ENCODE measurements around the gene MYOD1. TPM values are rescaled to one million over a fixed set of nuclear protein-coding genes. Genes with fewer than 3 reads are reported as not detected.

Gene MYOD1
- total RNA-seq, 1 experiment from 2014 or later, result not detected

DNA sequence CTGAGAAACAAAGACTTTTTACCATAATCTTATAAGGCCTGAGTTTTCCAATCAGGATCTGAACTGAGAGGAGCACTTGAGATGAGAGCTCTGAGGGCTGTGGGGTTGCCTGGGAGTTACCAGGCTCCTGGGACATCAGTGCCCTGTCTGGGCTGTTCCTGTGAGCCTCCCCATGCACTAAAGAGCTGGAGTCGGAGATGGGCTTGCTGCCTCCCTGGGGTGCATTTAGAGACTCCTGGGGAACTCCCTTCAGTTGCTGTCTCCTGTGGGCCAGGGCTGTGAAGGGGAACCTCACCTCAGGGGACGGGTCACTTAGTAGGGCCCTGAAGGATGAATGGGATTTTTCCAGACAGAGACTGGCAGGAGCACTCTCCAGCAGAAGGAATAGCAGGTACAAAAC lies 48.5 kb downstream of the MYOD1 start:
- Mint-ChIP-seq H3K27me3 (ENCODE audit: insufficient read depth, unreplicated experiment) (no peaks in the 10 kb centered on the region), H3K4me3 (ENCODE audit: unreplicated experiment) (no peak overlapping the region), H3K27ac (ENCODE audit: low read depth, unreplicated experiment) (no peak overlapping the region), H3K4me1 (ENCODE audit: insufficient read depth, unreplicated experiment) (no peaks in the 10 kb centered on the region), H3K9me3 (ENCODE audit: unreplicated experiment) (no peaks in the 10 kb centered on the region), H3K36me3 (ENCODE audit: insufficient read depth, unreplicated experiment) (no peaks in the 10 kb centered on the region)
- no peak for DNase-seq (ENCODE audit: unreplicated experiment)
- TF ChIP-seq, protein P1, sequence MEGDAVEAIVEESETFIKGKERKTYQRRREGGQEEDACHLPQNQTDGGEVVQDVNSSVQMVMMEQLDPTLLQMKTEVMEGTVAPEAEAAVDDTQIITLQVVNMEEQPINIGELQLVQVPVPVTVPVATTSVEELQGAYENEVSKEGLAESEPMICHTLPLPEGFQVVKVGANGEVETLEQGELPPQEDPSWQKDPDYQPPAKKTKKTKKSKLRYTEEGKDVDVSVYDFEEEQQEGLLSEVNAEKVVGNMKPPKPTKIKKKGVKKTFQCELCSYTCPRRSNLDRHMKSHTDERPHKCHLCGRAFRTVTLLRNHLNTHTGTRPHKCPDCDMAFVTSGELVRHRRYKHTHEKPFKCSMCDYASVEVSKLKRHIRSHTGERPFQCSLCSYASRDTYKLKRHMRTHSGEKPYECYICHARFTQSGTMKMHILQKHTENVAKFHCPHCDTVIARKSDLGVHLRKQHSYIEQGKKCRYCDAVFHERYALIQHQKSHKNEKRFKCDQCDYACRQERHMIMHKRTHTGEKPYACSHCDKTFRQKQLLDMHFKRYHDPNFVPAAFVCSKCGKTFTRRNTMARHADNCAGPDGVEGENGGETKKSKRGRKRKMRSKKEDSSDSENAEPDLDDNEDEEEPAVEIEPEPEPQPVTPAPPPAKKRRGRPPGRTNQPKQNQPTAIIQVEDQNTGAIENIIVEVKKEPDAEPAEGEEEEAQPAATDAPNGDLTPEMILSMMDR (IDR thresholded peaks at IDR 0.05; ENCODE audit: unreplicated experiment), result no peak
- intact Hi-C loops (cut with micrococcal nuclease), result loop anchor here (10.0 kb wide), 1 partner anchor 57 kb away; no protein-coding TSS in a partner anchor
- BruUV-seq (replicated peaks), result no TSS peak
- ChIA-PET POLR2A (no interaction called here), CTCF (interaction anchor here (0.5 to 1.2 kb wide), 5 partner anchors 10 to 211 kb away, joined by 3 to 11 read pairs (median 5); no protein-coding TSS in a partner anchor)

DNA sequence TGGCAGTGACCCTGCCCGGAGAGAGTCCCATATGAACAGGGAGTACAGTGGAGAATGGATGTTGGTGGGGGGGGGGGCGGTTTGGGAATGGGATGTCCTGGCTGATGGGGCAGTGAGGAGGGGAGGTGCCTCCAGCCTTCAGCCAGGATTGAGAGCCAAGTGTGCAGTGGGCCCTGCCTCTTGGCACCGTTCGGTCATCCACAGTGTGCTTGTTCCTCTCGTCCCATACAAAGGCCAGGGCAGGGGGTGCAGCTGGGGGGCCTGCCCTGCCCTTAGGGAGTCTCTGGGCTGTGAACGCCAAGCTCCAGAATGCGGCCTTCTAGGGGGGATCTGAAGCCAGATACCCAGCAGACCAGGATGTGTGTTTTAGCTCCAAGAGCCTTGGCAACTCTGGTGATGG lies 49.2 kb downstream of the MYOD1 start:
- Mint-ChIP-seq H3K9me3 (ENCODE audit: unreplicated experiment) (no peaks in the 10 kb centered on the region), H3K4me1 (ENCODE audit: insufficient read depth, unreplicated experiment) (no peaks in the 10 kb centered on the region), H3K27me3 (ENCODE audit: insufficient read depth, unreplicated experiment) (no peaks in the 10 kb centered on the region), H3K36me3 (ENCODE audit: insufficient read depth, unreplicated experiment) (no peaks in the 10 kb centered on the region), H3K27ac (ENCODE audit: low read depth, unreplicated experiment) (no peak overlapping the region), H3K4me3 (ENCODE audit: unreplicated experiment) (no peak overlapping the region)
- CTCF ChIA-PET, result interaction anchor here (0.5 to 1.2 kb wide), 5 partner anchors 16 to 210 kb away, joined by 3 to 10 read pairs (median 3); no protein-coding TSS in a partner anchor
- TF ChIP-seq, protein P1 (IDR thresholded peaks at IDR 0.05; ENCODE audit: unreplicated experiment), result no peak
- no peak for DNase-seq (ENCODE audit: unreplicated experiment)
- intact Hi-C loops (cut with micrococcal nuclease), result loop anchor here (10.0 kb wide), 1 partner anchor 56 kb away; no protein-coding TSS in a partner anchor
- no TSS peak for BruUV-seq (replicated peaks)
- POLR2A ChIA-PET, result interaction anchor here (0.6 kb wide), 1 partner anchor 127 kb away, joined by 4 read pairs; no protein-coding TSS in a partner anchor

DNA sequence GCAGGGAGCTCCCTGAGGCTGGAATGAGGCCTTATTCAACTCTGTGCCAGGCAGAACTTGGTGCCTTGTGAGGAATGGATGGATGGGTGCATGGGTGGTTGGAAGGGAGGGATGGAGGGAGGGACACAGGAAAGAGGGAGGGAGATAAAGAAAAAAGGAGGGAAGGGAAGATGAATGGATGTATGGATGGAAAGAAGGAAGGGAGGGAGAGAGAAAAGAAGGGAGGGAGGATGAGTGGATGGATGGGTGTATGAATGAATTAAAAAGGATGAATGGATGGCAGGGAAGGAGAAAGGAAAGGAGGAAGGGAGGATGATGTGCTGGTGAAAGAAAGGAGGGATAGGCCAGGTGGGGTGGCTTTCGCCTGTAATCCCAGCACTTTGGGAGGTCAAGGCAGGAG lies 49.8 kb downstream of the MYOD1 start:
- no peaks in the 10 kb centered on the region for H3K27me3 Mint-ChIP-seq (ENCODE audit: insufficient read depth, unreplicated experiment)
- no peaks in the 10 kb centered on the region for H3K36me3 Mint-ChIP-seq (ENCODE audit: insufficient read depth, unreplicated experiment)
- no peaks in the 10 kb centered on the region for H3K9me3 Mint-ChIP-seq (ENCODE audit: unreplicated experiment)
- TF ChIP-seq, protein P1 (IDR thresholded peaks at IDR 0.05; ENCODE audit: unreplicated experiment), result no peak
- no peak overlapping the region for H3K4me3 Mint-ChIP-seq (ENCODE audit: unreplicated experiment)
- intact Hi-C loops (cut with micrococcal nuclease), result loop anchor here (10.0 kb wide), 1 partner anchor 56 kb away; no protein-coding TSS in a partner anchor
- no peak for DNase-seq (ENCODE audit: unreplicated experiment)
- POLR2A ChIA-PET, result no interaction called here
- H3K27ac Mint-ChIP-seq (ENCODE audit: low read depth, unreplicated experiment), result no peak overlapping the region
- no peaks in the 10 kb centered on the region for H3K4me1 Mint-ChIP-seq (ENCODE audit: insufficient read depth, unreplicated experiment)
- CTCF ChIA-PET, result interaction anchor here (0.6 to 1.8 kb wide), 5 partner anchors 13 to 210 kb away, joined by 3 to 5 read pairs (median 3); no protein-coding TSS in a partner anchor
- BruUV-seq (replicated peaks), result no TSS peak

DNA sequence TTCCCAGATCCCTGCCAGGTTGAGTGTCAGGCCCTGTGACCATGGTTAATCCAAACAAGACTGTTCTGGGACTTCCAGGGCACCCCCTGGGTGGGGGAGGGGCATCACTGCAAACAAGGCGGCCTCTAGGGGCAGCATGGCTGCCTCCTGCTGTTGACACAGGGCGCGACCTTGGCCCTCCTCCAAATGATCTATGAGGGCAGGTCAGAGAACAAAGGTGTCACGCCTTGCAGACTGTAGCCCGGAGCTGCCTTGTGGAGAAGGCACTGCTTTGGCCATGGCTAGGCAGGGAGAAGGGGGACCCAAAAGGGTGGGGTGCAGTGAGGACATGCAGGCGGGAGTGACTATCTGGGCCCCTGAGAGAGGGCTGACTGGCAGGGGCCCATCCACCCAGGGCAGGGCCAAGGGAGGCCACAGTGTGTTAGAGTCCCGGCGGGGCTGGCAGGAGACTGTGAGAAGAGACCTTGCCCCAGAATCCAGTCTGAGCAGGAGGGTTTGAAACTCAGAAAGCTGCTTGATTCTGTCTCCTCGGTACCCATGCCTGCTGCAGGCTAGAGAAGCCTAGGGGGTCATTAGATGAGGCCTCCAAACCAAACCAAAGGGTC lies 50.8 kb downstream of the MYOD1 start:
- peak; percentile 59 for DNase-seq (ENCODE audit: unreplicated experiment)
- intact Hi-C loops (cut with micrococcal nuclease), result no loop called here
- Mint-ChIP-seq H3K9me3 (ENCODE audit: unreplicated experiment) (no peaks in the 10 kb centered on the region), H3K27ac (ENCODE audit: low read depth, unreplicated experiment) (no peak overlapping the region), H3K36me3 (ENCODE audit: insufficient read depth, unreplicated experiment) (no peaks in the 10 kb centered on the region), H3K27me3 (ENCODE audit: insufficient read depth, unreplicated experiment) (no peaks in the 10 kb centered on the region), H3K4me3 (ENCODE audit: unreplicated experiment) (no peak overlapping the region), H3K4me1 (ENCODE audit: insufficient read depth, unreplicated experiment) (no peaks in the 10 kb centered on the region)
- POLR2A ChIA-PET, result interaction anchor here (1.0 kb wide), 1 partner anchor 203 kb away, joined by 3 read pairs; no protein-coding TSS in a partner anchor
- TF ChIP-seq, protein P1 (IDR thresholded peaks at IDR 0.05; ENCODE audit: unreplicated experiment), result peak; percentile 23
- CTCF ChIA-PET, result interaction anchor here (0.6 to 2.0 kb wide), 11 partner anchors 10 to 216 kb away, joined by 3 to 8 read pairs (median 4); no protein-coding TSS in a partner anchor
- no TSS peak for BruUV-seq (replicated peaks)
